ENCODE results near the gene GRIK3.

DNA sequence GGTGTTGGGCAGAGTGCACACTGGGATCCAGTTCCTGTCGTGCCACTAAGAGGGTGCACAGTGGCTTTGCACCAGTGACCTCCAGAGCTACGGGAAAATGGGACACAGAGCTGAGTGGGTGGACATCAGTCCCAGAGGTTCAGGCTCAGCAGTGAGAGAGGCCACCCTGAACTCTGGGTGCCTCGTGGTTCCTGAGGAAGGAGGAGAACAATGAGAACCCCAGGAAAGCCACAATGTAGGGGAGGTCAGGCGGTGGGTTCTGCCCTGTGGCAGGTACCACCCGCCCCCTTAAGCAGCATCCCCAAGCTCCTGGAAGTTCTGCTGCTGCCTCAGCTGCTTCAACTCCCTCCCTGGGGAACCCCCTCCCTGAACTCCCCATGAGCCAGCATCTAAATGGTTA, 112.2 kb downstream of the GRIK3 start:
- TF ChIP-seq, protein P1, sequence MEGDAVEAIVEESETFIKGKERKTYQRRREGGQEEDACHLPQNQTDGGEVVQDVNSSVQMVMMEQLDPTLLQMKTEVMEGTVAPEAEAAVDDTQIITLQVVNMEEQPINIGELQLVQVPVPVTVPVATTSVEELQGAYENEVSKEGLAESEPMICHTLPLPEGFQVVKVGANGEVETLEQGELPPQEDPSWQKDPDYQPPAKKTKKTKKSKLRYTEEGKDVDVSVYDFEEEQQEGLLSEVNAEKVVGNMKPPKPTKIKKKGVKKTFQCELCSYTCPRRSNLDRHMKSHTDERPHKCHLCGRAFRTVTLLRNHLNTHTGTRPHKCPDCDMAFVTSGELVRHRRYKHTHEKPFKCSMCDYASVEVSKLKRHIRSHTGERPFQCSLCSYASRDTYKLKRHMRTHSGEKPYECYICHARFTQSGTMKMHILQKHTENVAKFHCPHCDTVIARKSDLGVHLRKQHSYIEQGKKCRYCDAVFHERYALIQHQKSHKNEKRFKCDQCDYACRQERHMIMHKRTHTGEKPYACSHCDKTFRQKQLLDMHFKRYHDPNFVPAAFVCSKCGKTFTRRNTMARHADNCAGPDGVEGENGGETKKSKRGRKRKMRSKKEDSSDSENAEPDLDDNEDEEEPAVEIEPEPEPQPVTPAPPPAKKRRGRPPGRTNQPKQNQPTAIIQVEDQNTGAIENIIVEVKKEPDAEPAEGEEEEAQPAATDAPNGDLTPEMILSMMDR (conservative IDR thresholded peaks at IDR 0.05; ENCODE audit: low read length) = no peak
- no peak for TF ChIP-seq EZH2phosphoT487 (IDR thresholded peaks at IDR 0.05; ENCODE audit: borderline replicate concordance)

Measured in Loucy (cell line).